GM21619 (cell line): ENCODE data around the gene NKIRAS1.
A peak's percentile ranks its signal among the peaks of the same experiment; 100 is the strongest.

ENCODE experiments used
- ATAC-seq: cut with Tn5 transposase; IDR thresholded peaks from one replicate; pipeline ENCODE4 v1.9.1; 2021; ENCODE audit not compliant: unreplicated experiment

The NKIRAS1 gene

GRCh38 chr3:23916886-23917678, at the start of gene NKIRAS1, which contains the start of gene RPL15:
Gene NKIRAS1 (minus strand): TSS chr3:23916990. CDS start chr3:23910904, 6,086 bp downstream.
Gene RPL15 (plus strand): TSS chr3:23917132. CDS start chr3:23917860, 728 bp downstream.
- ATAC-seq, result peak; percentile 92

- no peak for ATAC-seq
These were observed 49.5 kb upstream of the NKIRAS1 start for GRCh38 chr3:23966328-23966727.

- ATAC-seq, result no peak
These were observed 47.9 kb upstream of the NKIRAS1 start for GRCh38 chr3:23964537-23965235.

- no peak for ATAC-seq
These were observed 45.1 kb upstream of the NKIRAS1 start for GRCh38 chr3:23961913-23962312.

GRCh38 chr3:23961066-23961465, 44.3 kb upstream of the NKIRAS1 start:
- ATAC-seq, result no peak

- ATAC-seq, result no peak
These were observed 43.9 kb upstream of the NKIRAS1 start for GRCh38 chr3:23960649-23961048.

GRCh38 chr3:23959135-23959900, 42.5 kb upstream of the NKIRAS1 start:
- ATAC-seq, result no peak

GRCh38 chr3:23956701-23957100, 39.9 kb upstream of the NKIRAS1 start:
- no peak for ATAC-seq

GRCh38 chr3:23954144-23954543, 37.4 kb upstream of the NKIRAS1 start:
- no peak for ATAC-seq

- ATAC-seq, result no peak
These were observed 36.7 kb upstream of the NKIRAS1 start for GRCh38 chr3:23953523-23953922.

- peak; percentile 52 for ATAC-seq
These were observed 35.9 kb upstream of the NKIRAS1 start for GRCh38 chr3:23952646-23953045.

GRCh38 chr3:23950293-23950692, 33.5 kb upstream of the NKIRAS1 start:
- ATAC-seq, result peak; percentile 26

- ATAC-seq, result no peak
These were observed 33.0 kb upstream of the NKIRAS1 start for GRCh38 chr3:23949784-23950183.

- ATAC-seq, result no peak
These were observed 32.0 kb upstream of the NKIRAS1 start for GRCh38 chr3:23948761-23949160.

- ATAC-seq, result peak; percentile 75
These were observed 29.3 kb upstream of the NKIRAS1 start for GRCh38 chr3:23945913-23946687.

GRCh38 chr3:23945663-23945912, 28.8 kb upstream of the NKIRAS1 start:
- no peak for ATAC-seq

GRCh38 chr3:23944861-23945662, 28.3 kb upstream of the NKIRAS1 start, which contains the start of gene NR1D2:
Gene NR1D2 (plus strand): TSS chr3:23945286. CDS start chr3:23945579, 293 bp downstream.
- ATAC-seq, result peak; percentile 58

GRCh38 chr3:23944007-23944783, 27.4 kb upstream of the NKIRAS1 start:
- ATAC-seq, result no peak

- ATAC-seq, result no peak
These were observed 25.8 kb upstream of the NKIRAS1 start for GRCh38 chr3:23942546-23942945.
